ENCODE measurements around the gene TNFRSF4. TPM values are rescaled to one million over a fixed set of nuclear protein-coding genes. Genes with fewer than 3 reads are reported as not detected.

Gene TNFRSF4
- total RNA-seq, 3 donors from 2014 or later = 0.64 to 2.3 (median 1.6) TPM

- peaks cover 0 to 8% of the 10 kb centered on the region in 2 donors for H3K27me3 ChIP-seq
- H3K9me3 ChIP-seq = no peaks in the 10 kb centered on the region
- H3K27ac ChIP-seq = peak overlapping the region; percentile 90 to 92
- TF ChIP-seq POLR2A (IDR thresholded peaks at IDR 0.05) (peak; percentile 45), CTCF (IDR thresholded peaks at IDR 0.05) (no peak), POLR2AphosphoS5 (IDR thresholded peaks at IDR 0.05) (peak; percentile 5 to 51 (median 37))
- intact Hi-C loops (cut with DNase I; ENCODE audit: low total_unique reads) = no loop called here
- H3K4me3 ChIP-seq = peak overlapping the region in 2 of 3 donors; percentile 62 to 63
- H3K4me1 ChIP-seq = peaks cover 4 to 11% of the 10 kb centered on the region in 2 donors
- no peaks in the 10 kb centered on the region for H3K36me3 ChIP-seq
- DNase-seq (ENCODE audit: low spot score in 2 of 2) = peak; percentile 83 to 86
Measured at GRCh38 chr1:1162597-1163537, 51.1 kb downstream of the TNFRSF4 start.

GRCh38 chr1:1161683-1162079 is 52.3 kb downstream of the TNFRSF4 start:
- Histone ChIP-seq H3K27ac (peak overlapping the region; percentile 90 to 92), H3K9me3 (no peaks in the 10 kb centered on the region), H3K27me3 (peaks cover 0 to 5% of the 10 kb centered on the region in 2 donors), H3K4me3 (no peak overlapping the region), H3K4me1 (peaks cover 4 to 6% of the 10 kb centered on the region in 2 donors), H3K36me3 (no peaks in the 10 kb centered on the region)
- intact Hi-C loops (cut with DNase I; ENCODE audit: low total_unique reads) = no loop called here
- TF ChIP-seq POLR2A (IDR thresholded peaks at IDR 0.05) (no peak), POLR2AphosphoS5 (IDR thresholded peaks at IDR 0.05) (no peak), CTCF (IDR thresholded peaks at IDR 0.05) (no peak)
- no peak for DNase-seq (ENCODE audit: low spot score in 2 of 2)

Other genes with a start within 250 kb of the TNFRSF4 start
- gene PLEKHN1, start 247.7 kb downstream of the TNFRSF4 start, total RNA-seq = 1 to 10 TPM in 2 of 3 donors, under 1 TPM in 1; 0.16 to 2.8 (median 1.6) TPM
- gene PERM1, start 232.1 kb downstream of the TNFRSF4 start, total RNA-seq = 1 to 10 TPM in 1 of 3 donors, under 1 TPM in 1, not detected in 1; 0.33 to 1.9 TPM
- 10 to 100 TPM in 2 of 3 donors, 1 to 10 TPM in 1; 8.3 to 36.4 (median 34.2) TPM for gene HES4, start 214.1 kb downstream of the TNFRSF4 start, total RNA-seq
- 10 to 100 TPM; 15.5 to 31.5 (median 18.0) TPM for gene ISG15, start 200.7 kb downstream of the TNFRSF4 start, total RNA-seq
- 10 to 100 TPM in 2 of 3 donors, 1 to 10 TPM in 1; 9.1 to 37.0 (median 30.5) TPM for gene AGRN, start 194.0 kb downstream of the TNFRSF4 start, total RNA-seq
- 1 to 10 TPM in 1 of 3 donors, under 1 TPM in 1, not detected in 1; 0.33 to 2.8 TPM for gene RNF223, start 139.8 kb downstream of the TNFRSF4 start, total RNA-seq
- 10 to 100 TPM in 2 of 3 donors, 1 to 10 TPM in 1; 6.9 to 24.0 (median 12.5) TPM for gene C1orf159, start 98.1 kb downstream of the TNFRSF4 start, total RNA-seq
- under 1 TPM; 0.15 to 0.33 (median 0.16) TPM for gene TTLL10, start 40.3 kb downstream of the TNFRSF4 start, total RNA-seq
- 1 to 10 TPM in 2 of 3 donors, not detected in 1; 1.9 to 5.9 TPM for gene TNFRSF18, start 7.6 kb downstream of the TNFRSF4 start, total RNA-seq
- gene SDF4, start 17.8 kb upstream of the TNFRSF4 start, total RNA-seq = 100 to 1,000 TPM in 1 of 3 donors, 10 to 100 TPM in 2; 58.0 to 111 (median 79.3) TPM
- gene B3GALT6, start 18.1 kb upstream of the TNFRSF4 start, total RNA-seq = 10 to 100 TPM; 14.4 to 16.0 (median 14.4) TPM
- gene C1QTNF12, start 32.6 kb upstream of the TNFRSF4 start, total RNA-seq = 1 to 10 TPM in 1 of 3 donors, not detected in 2; 2.0 TPM
- 10 to 100 TPM; 37.0 to 39.8 (median 37.4) TPM for gene UBE2J2, start 59.7 kb upstream of the TNFRSF4 start, total RNA-seq
- 1 to 10 TPM in 2 of 3 donors, under 1 TPM in 1; 0.96 to 5.2 (median 4.7) TPM for gene SCNN1D, start 66.3 kb upstream of the TNFRSF4 start, total RNA-seq
- gene ACAP3, start 93.8 kb upstream of the TNFRSF4 start, total RNA-seq = 10 to 100 TPM; 19.7 to 33.4 (median 26.9) TPM
- gene PUSL1, start 94.4 kb upstream of the TNFRSF4 start, total RNA-seq = 10 to 100 TPM; 16.0 to 27.5 (median 22.0) TPM
- gene INTS11, start 110.5 kb upstream of the TNFRSF4 start, total RNA-seq = 100 to 1,000 TPM in 2 of 3 donors, 10 to 100 TPM in 1; 68.6 to 125 (median 119) TPM
- 10 to 100 TPM in 2 of 3 donors, 1 to 10 TPM in 1; 9.0 to 16.4 (median 13.4) TPM for gene CPTP, start 110.6 kb upstream of the TNFRSF4 start, total RNA-seq
- under 1 TPM in 2 of 3 donors, not detected in 1; 0.16 to 0.33 TPM for gene TAS1R3, start 117.1 kb upstream of the TNFRSF4 start, total RNA-seq
- gene DVL1, start 135.3 kb upstream of the TNFRSF4 start, total RNA-seq = 10 to 100 TPM; 55.2 to 70.1 (median 55.2) TPM
- gene MXRA8, start 144.4 kb upstream of the TNFRSF4 start, total RNA-seq = 100 to 1,000 TPM in 1 of 3 donors, 10 to 100 TPM in 2; 93.4 to 308 (median 99.8) TPM
- gene AURKAIP1, start 161.1 kb upstream of the TNFRSF4 start, total RNA-seq = 100 to 1,000 TPM in 1 of 3 donors, 10 to 100 TPM in 2; 91.3 to 116 (median 99.6) TPM
- gene CCNL2, start 185.2 kb upstream of the TNFRSF4 start, total RNA-seq = 100 to 1,000 TPM; 170 to 325 (median 285) TPM
- 100 to 1,000 TPM; 127 to 149 (median 147) TPM for gene MRPL20, start 193.1 kb upstream of the TNFRSF4 start, total RNA-seq
- gene ANKRD65, start 207.1 kb upstream of the TNFRSF4 start, total RNA-seq = 10 to 100 TPM; 10.2 to 16.0 (median 12.2) TPM
- 10 to 100 TPM; 13.0 to 44.8 (median 35.7) TPM for gene VWA1, start 221.5 kb upstream of the TNFRSF4 start, total RNA-seq
- 1 to 10 TPM; 1.9 to 8.5 (median 4.3) TPM for gene ATAD3C, start 235.5 kb upstream of the TNFRSF4 start, total RNA-seq